Measurements from ENCODE around the gene CARD19.
A peak's percentile ranks its signal among the peaks of the same experiment; 100 is the strongest.

CARD19 gene

DNA sequence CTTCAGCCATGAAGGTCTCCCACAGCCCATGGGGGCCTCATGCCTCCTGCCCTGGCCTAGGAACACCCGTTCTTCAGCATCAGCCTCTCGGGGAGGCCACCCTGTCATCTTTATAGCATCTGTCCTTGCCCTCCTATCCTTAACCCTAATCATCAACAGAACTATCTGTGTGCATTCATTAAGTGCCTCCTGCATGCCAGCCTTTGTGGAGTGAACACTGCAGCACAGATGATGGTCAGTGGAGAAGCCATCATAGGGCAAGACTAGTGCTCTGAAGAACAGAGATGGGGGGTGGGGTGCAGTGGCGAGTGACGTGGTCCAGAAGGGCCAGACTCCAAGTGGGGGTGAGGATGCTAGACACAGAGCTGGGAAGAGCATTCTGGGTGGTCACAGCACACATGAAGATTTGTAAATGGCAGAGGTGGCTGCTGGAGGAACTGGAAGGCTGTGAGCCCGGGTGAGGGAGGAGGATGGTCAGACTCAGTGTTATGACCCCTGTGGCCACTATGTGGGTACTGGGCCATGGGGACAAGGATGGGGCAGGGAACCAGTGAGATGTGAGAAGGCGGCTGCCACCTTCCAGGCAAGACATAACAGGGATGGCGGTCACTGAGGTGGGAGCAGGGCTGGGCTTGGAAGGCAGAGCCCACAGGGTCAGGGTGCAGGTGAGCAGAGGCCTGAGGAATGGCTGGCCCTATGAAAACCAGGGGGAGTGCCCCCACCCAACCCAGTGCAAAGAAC, 3.6 kb upstream of the CARD19 start:
- Histone ChIP-seq H3K4me3 (ENCODE audit: low read depth, low read length) (no peak overlapping the region), H3K4me1 (peaks cover 9% of the 10 kb centered on the region), H3K36me3 (ENCODE audit: control insufficient read depth, insufficient read depth, low read length) (no peaks in the 10 kb centered on the region), H2AFZ (no peak overlapping the region), H3K27me3 (ENCODE audit: control insufficient read depth, insufficient read depth, low read length) (no peaks in the 10 kb centered on the region), H3K9ac (no peak overlapping the region), H3K9me3 (ENCODE audit: control insufficient read depth, low read length) (no peaks in the 10 kb centered on the region), H3K79me2 (peaks cover 2% of the 10 kb centered on the region), H3K27ac (peak overlapping the region; percentile 53), H3K4me2 (ENCODE audit: low read length) (no peak overlapping the region)
- TF ChIP-seq CTCF (IDR thresholded peaks at IDR 0.05): no peak

- peaks cover 2% of the 10 kb centered on the region for H3K79me2 ChIP-seq
- peak overlapping the region; percentile 53 for H3K27ac ChIP-seq
- H3K36me3 ChIP-seq (ENCODE audit: control insufficient read depth, insufficient read depth, low read length): no peaks in the 10 kb centered on the region
- H3K4me2 ChIP-seq (ENCODE audit: low read length): peak overlapping the region; percentile 40
- no peak overlapping the region for H3K9ac ChIP-seq
- TF ChIP-seq CTCF (IDR thresholded peaks at IDR 0.05): no peak
- H3K27me3 ChIP-seq (ENCODE audit: control insufficient read depth, insufficient read depth, low read length): no peaks in the 10 kb centered on the region
- H3K9me3 ChIP-seq (ENCODE audit: control insufficient read depth, low read length): no peaks in the 10 kb centered on the region
- H2AFZ ChIP-seq: peak overlapping the region; percentile 69
- peaks cover 9% of the 10 kb centered on the region for H3K4me1 ChIP-seq
- no peak overlapping the region for H3K4me3 ChIP-seq (ENCODE audit: low read depth, low read length)
Observed at GRCh38 chr9:93093127-93093876, 2.7 kb upstream of the CARD19 start.

GRCh38 chr9:93093877-93094657, 1.9 kb upstream of the CARD19 start:
- Histone ChIP-seq H2AFZ (peak overlapping the region; percentile 69), H3K79me2 (peaks cover 2% of the 10 kb centered on the region), H3K27ac (peak overlapping the region; percentile 84), H3K4me1 (peaks cover 9% of the 10 kb centered on the region), H3K4me2 (ENCODE audit: low read length) (no peak overlapping the region), H3K4me3 (ENCODE audit: low read depth, low read length) (no peak overlapping the region), H3K9me3 (ENCODE audit: control insufficient read depth, low read length) (no peaks in the 10 kb centered on the region), H3K9ac (no peak overlapping the region), H3K36me3 (ENCODE audit: control insufficient read depth, insufficient read depth, low read length) (no peaks in the 10 kb centered on the region), H3K27me3 (ENCODE audit: control insufficient read depth, insufficient read depth, low read length) (no peaks in the 10 kb centered on the region)
- no peak for TF ChIP-seq CTCF (IDR thresholded peaks at IDR 0.05)

DNA sequence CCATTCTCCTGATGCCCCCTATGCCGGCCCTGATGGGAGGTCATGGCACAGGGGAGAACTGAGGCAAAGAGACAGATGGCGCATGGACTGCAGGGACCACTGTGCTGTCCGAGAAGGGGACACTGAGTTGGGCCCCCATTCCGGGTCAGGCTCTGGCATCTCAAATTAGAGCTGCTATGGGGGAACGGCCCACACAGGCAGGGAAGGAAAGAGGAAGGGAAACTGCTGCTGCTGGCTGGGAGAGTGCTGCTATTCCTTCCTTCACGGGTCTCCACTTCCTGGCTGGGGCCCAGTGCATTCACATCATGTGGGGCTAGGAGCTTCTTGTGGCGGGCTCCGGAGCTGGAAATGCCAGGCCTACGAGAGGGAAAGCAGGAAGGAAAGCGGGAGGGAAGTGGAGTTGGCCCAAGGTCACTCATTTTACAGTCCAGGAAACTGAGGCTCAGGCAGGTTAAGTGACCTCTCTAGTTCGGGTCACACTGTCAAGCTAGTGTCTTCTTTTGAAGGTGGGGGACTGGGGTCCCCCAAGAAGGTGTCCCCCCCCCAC, 1.3 kb upstream of the CARD19 start:
- H3K4me2 ChIP-seq (ENCODE audit: low read length): peak overlapping the region; percentile 76
- H3K9ac ChIP-seq: no peak overlapping the region
- no peak for TF ChIP-seq CTCF (IDR thresholded peaks at IDR 0.05)
- H3K4me3 ChIP-seq (ENCODE audit: low read depth, low read length): peak overlapping the region; percentile 50
- H3K27me3 ChIP-seq (ENCODE audit: control insufficient read depth, insufficient read depth, low read length): no peaks in the 10 kb centered on the region
- no peaks in the 10 kb centered on the region for H3K36me3 ChIP-seq (ENCODE audit: control insufficient read depth, insufficient read depth, low read length)
- H3K27ac ChIP-seq: peak overlapping the region; percentile 84
- peak overlapping the region; percentile 74 for H2AFZ ChIP-seq
- no peaks in the 10 kb centered on the region for H3K9me3 ChIP-seq (ENCODE audit: control insufficient read depth, low read length)
- H3K4me1 ChIP-seq: peaks cover 9% of the 10 kb centered on the region
- H3K79me2 ChIP-seq: peaks cover 5% of the 10 kb centered on the region

All from parathyroid adenoma (tissue), 2 donors.